ENCODE results near the gene NEO1.

DNA sequence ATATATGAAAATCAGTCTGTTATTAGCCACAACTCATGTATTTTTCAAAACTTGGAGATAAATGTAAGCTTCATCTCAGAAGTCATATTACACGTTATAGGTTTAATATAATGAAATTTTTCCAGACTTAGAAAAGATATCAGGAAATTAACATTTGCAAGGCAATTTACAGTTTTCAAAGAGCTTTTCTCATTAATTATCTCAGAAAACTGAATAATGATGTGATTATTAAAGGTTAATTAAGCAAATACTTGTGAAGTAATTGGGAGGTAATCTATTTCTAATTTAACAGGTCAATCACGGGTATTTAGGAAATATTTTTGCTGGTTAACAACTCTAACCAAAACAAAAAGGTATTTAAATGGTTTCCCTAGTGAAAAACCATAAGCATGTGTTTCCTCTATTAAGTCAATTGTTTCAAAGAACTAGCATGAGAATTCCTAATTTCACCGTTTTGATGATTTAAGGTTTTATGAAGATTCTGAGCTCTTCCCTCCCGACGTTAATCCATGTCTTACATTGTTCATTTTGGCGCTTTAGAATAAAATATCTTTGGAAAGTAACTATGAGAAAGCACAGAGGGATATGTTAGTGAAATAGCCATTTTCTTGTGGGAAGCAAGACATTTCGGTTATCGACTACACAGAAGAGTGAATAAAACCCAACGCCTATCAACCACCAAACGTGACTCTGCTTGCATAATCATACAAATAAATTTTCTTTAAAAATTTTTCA is 1.5 kb upstream of the NEO1 start:
- no peak for TF ChIP-seq EZH2 (IDR thresholded peaks at IDR 0.05)
- TF ChIP-seq POLR2AphosphoS5 (IDR thresholded peaks at IDR 0.05; ENCODE audit: borderline replicate concordance, low read depth, low read length), result no peak

Measured in SK-N-MC (cell line).